Activated CD8-positive, alpha-beta memory T cell treated with anti-CD3 and anti-CD28 coated beads, Interleukin-2, amount 50 U/mL, for 48 hours (primary cell): ENCODE measurements around the gene SNUPN.
"Not testable (repeated sequence)": the region's sequence is repeated elsewhere in the genome, so short reads cannot be mapped to it uniquely, and the experiment has no call there.

Experiments used
- DNase-seq: peaks from one replicate; pipeline ENCODE4 v3.0.0-alpha.2; 2020

Gene SNUPN

DNA sequence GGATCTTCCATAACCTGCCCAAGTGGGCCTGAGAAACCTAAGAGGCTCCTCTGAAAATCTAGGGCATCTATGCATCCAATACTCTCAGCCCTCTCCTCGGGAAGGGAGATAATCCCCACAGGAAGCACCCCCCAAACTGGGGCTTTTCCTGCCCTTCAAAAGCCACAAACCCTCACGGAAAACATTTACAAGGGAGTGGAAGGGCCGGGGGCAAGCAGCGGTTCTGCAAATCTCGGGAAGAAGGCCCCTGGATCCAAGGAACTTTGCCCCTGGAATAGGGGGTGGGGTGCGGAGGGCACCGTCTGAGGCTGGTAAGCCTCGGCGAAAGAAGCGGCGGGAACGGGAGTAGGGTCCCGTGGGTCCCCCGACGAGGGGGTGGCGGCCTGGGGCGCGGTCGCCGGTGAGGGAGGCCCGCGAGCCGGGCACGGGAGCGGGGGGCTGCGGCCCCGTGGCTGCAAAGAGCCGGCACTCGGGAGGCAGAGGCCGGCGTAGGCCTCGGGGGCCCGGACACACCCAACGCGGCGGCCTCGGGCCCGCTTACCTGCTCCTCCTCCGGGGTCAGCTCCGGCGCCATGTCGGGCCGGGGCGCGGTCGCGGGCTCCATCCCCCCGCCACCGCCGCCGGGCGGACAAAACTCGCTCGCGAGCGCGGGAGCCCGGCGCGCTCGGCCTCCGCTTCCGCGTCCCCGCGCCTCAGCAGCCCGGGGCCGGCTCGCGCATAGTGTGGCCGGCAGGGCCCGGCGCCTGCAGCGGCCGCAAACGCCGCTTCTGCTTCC, 47.2 kb downstream of the SNUPN start:
- DNase-seq = peak; percentile 64

DNA sequence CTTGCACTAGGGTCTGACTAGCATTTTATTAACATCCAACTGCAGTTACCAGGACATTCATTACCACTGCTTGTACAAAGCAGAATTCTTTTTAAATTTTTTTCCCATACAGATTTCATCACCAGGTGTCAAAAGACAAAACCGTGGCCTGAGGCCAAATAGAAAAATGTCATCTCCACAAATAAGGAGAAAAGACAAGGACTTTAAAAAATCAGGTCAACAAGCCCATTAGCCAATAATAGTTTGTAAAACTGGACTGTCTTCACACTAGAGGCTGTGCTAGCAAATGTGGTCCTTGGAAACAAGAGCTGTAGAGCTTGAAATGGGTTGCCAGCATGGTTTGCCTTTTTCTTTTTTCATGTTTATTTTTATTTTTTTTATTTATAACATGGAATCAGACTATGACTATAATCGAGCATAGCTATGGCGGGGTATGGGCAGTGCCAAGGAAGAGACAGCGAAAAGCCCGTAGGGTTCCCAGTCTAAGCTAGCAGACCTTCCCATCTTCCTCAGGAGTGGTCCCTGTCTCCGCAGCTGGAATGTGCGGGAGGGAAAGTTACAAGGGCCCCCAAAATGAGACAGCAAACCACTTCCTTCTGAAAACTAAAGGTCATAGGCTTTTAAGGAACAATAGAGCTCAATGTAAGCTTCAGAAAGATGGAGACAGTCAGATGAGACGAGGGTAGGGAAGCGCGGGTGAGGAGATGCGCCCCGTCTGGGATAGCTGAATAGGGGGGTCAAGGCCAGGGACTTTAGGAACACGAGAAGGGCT, 47.9 kb downstream of the SNUPN start:
- DNase-seq = no peak

DNA sequence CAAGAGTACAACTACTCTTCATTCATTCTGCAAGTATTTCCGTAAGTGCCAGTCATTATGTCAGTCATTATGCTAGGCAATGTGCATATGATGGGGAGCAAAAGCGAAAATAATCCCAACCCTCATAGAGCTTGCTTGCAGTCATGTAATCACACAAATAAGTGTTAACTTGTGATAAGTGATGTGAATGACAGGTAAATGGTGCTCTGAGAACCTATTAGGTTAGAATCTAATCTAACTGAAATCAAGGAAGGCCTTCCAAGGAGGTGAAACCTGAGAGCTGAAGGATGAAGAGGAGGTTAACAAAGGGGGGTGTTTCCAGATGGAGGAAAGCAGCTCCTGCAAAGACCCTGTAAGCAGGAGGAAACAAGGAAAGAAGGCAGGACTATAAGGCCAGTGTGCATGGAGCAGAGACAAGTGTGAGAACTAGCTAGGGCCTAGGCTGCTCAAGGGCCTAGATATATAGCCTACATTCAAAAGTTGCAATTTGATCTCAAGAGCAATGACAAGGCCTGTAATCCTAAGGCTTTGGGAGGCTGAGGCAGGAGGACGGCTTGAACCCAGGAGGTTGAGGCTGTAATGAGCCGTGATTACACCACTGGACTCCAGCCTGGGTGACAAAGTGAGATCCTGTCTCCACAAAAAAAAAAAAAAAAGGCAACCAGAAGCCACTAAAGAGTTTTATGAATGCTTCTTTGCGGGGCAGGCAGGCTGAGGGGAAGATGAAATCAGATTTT, 51.7 kb downstream of the SNUPN start:
- no peak for DNase-seq

DNA sequence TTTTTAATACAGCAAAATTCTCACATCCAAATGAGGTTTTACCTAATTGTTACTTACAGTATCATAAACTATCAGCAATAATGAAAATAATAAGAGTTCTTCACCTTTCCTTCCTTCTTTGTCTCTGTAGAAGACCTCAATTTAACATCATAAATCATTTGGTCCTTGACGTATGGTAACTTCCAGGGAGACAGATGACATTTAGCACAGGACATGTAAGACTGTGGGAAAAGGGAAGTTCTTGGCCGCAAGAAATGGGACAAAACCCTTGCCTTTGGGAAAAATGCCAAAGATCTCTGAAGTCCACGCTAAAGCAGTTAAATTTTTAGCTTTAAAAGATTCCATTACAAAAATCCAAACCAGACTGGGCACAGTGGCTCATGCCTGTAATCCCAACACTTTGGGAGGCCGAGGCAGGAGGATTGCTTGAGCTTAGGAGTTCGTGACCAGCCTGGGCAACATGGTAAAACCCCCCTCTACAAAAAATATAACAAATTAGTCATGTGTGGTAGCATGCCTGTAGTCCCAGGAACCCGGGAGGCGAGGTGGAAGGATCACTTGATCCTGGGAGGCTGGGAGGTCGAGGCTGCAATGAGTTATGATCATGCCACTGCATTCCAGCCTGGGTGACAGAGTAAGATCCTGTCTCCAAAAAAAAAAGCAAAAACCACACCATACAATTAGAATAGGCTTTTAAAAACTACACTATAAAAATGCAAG, 55.2 kb downstream of the SNUPN start:
- no peak for DNase-seq

DNA sequence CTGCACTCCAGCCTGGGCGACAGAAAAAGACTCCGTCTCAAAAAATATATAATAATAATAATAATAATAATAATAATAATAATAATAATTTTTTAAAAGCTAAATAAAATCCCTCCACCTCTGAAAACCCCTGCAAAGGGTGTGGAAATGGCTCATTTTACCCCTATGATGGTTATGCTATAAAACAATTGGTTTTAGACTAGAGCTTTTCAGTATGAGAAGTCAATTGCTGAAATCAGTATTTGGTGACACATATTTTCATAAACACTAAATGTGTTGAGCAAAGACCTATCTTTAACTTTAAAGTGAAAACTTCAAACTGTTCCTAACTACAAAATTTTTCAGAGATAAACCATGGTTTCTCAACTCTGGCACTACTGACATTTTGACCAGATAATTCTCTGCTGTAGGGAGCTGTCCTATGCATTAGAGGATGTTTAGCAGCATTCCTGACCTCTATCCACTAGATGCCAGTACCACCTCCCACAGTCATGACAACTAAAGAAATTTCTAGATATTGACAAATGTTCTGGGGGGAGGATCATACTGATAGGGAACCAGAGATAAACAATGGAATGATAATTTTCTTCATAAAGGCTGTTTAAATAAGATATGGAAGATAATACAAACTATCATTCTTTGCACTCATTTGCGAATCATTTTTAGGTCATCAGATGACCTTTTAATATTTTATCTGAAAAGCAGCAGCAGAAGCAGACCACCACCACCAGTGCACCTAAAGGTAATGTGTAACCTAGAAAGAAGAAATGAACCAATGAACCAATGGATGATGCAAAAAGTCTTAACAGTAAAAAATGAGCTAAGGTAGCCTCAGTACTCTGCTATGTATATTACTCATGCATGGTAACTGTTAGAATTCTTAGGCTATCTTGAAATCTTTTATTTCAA, 60.2 kb downstream of the SNUPN start:
- no peak for DNase-seq

DNA sequence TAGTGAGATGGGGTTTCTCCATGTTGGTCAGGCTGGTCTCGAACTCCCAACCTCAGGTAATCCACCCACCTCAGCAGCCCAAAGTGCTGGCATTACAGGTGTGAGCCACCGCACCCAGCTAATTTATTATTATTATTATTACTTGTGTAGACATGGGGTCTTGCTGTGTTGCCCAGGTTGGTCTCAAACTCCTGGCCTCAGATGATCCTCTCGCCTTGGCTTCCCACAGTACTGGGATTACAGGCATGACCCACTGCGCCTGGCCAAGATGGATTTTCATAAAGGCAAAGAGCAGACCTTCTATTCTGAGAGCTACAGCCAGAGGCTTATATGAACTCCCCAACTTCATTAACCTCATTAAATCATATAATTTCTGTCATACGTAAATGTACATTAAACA, 63.6 kb downstream of the SNUPN start:
- DNase-seq = no peak

DNA sequence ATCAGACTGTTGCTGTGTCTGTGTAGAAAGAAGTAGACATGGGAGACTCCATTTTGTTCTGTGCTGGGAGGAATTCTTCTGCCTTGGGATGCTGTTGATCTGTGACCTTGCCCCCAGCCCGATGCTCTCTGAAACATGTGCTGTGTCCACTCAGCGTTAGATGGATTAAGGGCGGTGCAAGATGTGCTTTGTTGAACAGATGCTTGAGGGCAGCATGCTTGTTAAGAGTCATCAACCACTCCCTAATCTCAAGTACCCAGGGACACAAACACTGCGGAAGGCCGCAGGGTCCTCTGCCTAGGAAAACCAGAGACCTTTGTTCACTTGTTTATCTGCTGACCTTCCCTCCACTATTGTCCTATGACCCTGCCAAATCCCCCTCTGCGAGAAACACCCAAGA, 66.2 kb downstream of the SNUPN start:
- not testable (repeated sequence) for DNase-seq

DNA sequence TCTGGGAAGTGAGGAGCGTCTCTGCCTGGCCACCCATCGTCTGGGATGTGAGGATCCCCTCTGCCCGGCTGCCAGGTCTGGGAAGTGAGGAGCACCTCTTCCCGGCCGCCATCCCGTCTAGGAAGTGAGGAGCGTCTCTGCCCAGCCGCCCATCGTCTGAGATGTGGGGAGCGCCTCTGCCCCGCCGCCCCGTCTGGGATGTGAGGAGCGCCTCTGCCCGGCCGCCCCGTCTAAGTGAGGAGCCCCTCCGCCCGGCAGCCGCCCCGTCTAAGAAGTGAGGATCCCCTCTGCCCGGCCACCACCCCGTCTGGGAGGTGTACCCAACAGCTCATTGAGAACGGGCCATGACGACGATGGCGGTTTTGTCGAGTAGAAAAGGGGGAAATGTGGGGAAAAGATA, 66.6 kb downstream of the SNUPN start:
- DNase-seq = not testable (repeated sequence)

DNA sequence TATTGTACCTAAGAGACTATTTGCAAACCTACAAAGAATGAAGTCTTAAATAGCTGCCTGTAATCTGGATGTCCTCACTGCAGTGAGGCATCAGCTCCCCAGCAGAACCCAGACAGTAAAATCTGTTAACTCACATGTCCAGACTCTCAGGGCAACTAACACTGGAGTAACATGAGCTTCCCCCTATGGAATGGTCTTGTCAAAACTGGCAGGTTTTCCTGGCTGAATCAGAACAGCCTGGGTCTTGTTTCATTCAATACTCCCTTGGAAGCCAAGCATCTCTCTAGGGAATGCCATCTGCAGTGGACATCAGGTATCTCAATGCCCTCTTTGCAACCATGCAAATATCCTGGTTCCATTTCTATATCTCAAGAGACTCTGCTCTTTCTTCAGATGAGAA, 70.8 kb downstream of the SNUPN start:
- DNase-seq = no peak

DNA sequence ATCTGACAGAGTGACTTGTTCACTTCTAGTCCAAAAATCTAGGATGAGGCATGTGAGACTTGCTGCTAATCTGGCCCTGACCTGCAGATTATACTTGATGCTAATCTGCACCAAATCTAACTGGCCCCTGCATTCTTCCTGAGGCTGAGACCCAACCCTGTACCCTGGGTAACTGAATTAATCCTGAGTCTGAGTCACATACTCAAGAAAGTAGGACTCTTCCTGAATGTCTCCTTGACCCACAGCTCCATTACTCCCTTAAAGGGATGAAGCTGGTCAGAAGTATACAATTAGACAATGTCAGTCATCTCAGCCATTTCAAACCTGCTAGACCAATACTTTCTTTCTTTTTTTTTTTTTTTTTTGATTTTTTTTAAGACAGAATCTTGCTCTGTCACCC, 71.9 kb downstream of the SNUPN start:
- no peak for DNase-seq

DNA sequence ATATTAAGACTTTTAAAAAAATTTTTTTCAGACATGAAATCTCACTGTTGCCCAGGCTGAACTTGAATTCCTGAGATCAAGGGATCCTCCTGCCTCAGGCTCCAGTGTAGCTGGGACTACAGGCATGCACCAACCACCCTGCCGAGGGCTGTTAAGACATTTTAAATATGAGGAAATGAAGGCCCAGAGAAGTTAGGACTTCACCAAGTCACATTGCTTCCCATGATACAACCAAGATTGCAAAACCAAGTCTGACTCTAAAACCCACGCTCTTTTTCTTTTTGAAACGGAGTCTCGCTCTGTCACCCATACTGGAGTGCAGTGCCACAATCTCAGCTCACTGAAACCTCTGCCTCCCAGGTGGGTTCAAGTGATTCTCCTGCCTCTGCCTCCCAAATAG, 74.4 kb downstream of the SNUPN start:
- no peak for DNase-seq
